Ascending aorta (tissue), 2 donors: ENCODE measurements around the gene TMEM138. TPM values are rescaled to one million over a fixed set of nuclear protein-coding genes. Genes with fewer than 3 reads are reported as not detected.

Experiments
- DNase-seq, 2 donors: peaks; one replicate each; pipeline ENCODE4 v3.0.0-alpha.2; 2019; ENCODE audit warnings: low spot score in 2 of 2
- H3K27ac ChIP-seq, 2 donors: fragments of 200-600 bp; sonication (generic); one replicate each; pipeline ENCODE4 v1.5.1; 2016 to 2017; ENCODE audit warnings: mild to moderate bottlenecking in 1 of 2
- H3K27me3 ChIP-seq: fragments of 200-600 bp; sonication (generic); one replicate; pipeline ENCODE4 v1.5.1; 2017
- H3K36me3 ChIP-seq, 2 donors: fragments of 200-600 bp; sonication (generic); one replicate each; pipeline ENCODE4 v1.5.1; 2016
- H3K4me1 ChIP-seq, 2 donors: fragments of 200-600 bp; sonication (generic); one replicate each; pipeline ENCODE4 v1.5.1; 2016 to 2017; ENCODE audit warnings: mild to moderate bottlenecking in 1 of 2
- H3K4me3 ChIP-seq, 2 donors: fragments of 200-600 bp; sonication (generic); one replicate each; pipeline ENCODE4 v1.5.1; 2016 to 2017; ENCODE audit warnings: mild to moderate bottlenecking in 1 of 2
- H3K9me3 ChIP-seq, 2 donors: fragments of 200-600 bp; sonication (generic); one replicate each; pipeline ENCODE4 v1.5.1; 2016
- CTCF ChIP-seq, 3 experiments: fragments of 200-600 bp in 2 of 3; fragments of 450-650 bp in 1 of 3; sonication (generic) in 2 of 3; IDR thresholded peaks; one replicate each; pipeline ENCODE4 v1.5.1; 2016 to 2019; ENCODE audit warnings: antibody characterized with exemption in 3 of 3, mild to moderate bottlenecking in 1 of 3, moderate library complexity in 1 of 3
- intact Hi-C: fragments of 100-400 bp; cut with DNase I; formaldehyde crosslinking; loops from one replicate; pipeline ENCODE4 v1.15.1; 2023
- total RNA-seq: library from RNA; depleted of rRNA; stranded (reverse); fragments of >200 nt; gene quantifications from one replicate; pipeline ENCODE4 v1.1.0, GENCODE V29; 2016

The TMEM138 gene
- total RNA-seq, 1 donor from 2014 or later = 44.9 TPM

- TF ChIP-seq CTCF (IDR thresholded peaks at IDR 0.05) = no peak
- peaks cover 0 to 9% of the 10 kb centered on the region in 2 donors for H3K4me1 ChIP-seq
- H3K4me3 ChIP-seq = peak overlapping the region; percentile 77 to 78
- intact Hi-C loops = loop anchor here (2.0 kb wide), 1 partner anchor 24 kb away; no protein-coding TSS in a partner anchor
- H3K9me3 ChIP-seq = no peaks in the 10 kb centered on the region
- peak overlapping the region; percentile 96 to 98 for H3K27ac ChIP-seq
- H3K27me3 ChIP-seq = no peaks in the 10 kb centered on the region
- H3K36me3 ChIP-seq = peaks cover 21 to 32% of the 10 kb centered on the region in 2 donors
- no peak for DNase-seq
Measured at GRCh38 chr11:61361237-61361740, 885 bp upstream of the TMEM138 start.

- Histone ChIP-seq H3K36me3 (peaks cover 32 to 37% of the 10 kb centered on the region in 2 donors), H3K4me1 (peaks cover 0 to 9% of the 10 kb centered on the region in 2 donors), H3K27me3 (no peaks in the 10 kb centered on the region), H3K9me3 (no peaks in the 10 kb centered on the region), H3K4me3 (peak overlapping the region; percentile 77 to 78), H3K27ac (peak overlapping the region; percentile 96 to 98)
- TF ChIP-seq CTCF (IDR thresholded peaks at IDR 0.05) = no peak
- intact Hi-C loops = loop anchor here (1.0 kb wide), 2 partner anchors 16 to 26 kb away; no protein-coding TSS in a partner anchor
- DNase-seq = no peak
Measured at GRCh38 chr11:61362542-61362875, 335 bp downstream of the TMEM138 start.

GRCh38 chr11:61364012-61364675 is 2.0 kb downstream of the TMEM138 start:
- no peaks in the 10 kb centered on the region for H3K9me3 ChIP-seq
- no peak overlapping the region for H3K4me3 ChIP-seq
- no peak for TF ChIP-seq CTCF (IDR thresholded peaks at IDR 0.05)
- intact Hi-C loops = no loop called here
- H3K27me3 ChIP-seq = no peaks in the 10 kb centered on the region
- H3K27ac ChIP-seq = no peak overlapping the region
- H3K36me3 ChIP-seq = peaks cover 48 to 53% of the 10 kb centered on the region in 2 donors
- no peak for DNase-seq
- peaks cover 0 to 9% of the 10 kb centered on the region in 2 donors for H3K4me1 ChIP-seq

GRCh38 chr11:61367406-61367805 is 5.2 kb downstream of the TMEM138 start:
- intact Hi-C loops = no loop called here
- H3K27ac ChIP-seq = no peak overlapping the region
- DNase-seq = no peak

GRCh38 chr11:61368646-61369045 is 6.5 kb downstream of the TMEM138 start:
- Histone ChIP-seq H3K36me3 (peaks cover 53 to 71% of the 10 kb centered on the region in 2 donors), H3K27ac (no peak overlapping the region), H3K4me1 (no peaks in the 10 kb centered on the region), H3K4me3 (no peak overlapping the region), H3K27me3 (no peaks in the 10 kb centered on the region), H3K9me3 (no peaks in the 10 kb centered on the region)
- no peak for TF ChIP-seq CTCF (IDR thresholded peaks at IDR 0.05)
- no peak for DNase-seq
- intact Hi-C loops = no loop called here

More at GRCh38 chr11:61367406-61367805, 5.2 kb downstream of the TMEM138 start:
- H3K36me3 ChIP-seq = peaks cover 53 to 71% of the 10 kb centered on the region in 2 donors
- no peak for TF ChIP-seq CTCF (IDR thresholded peaks at IDR 0.05)
- no peak overlapping the region for H3K4me3 ChIP-seq
- no peaks in the 10 kb centered on the region for H3K9me3 ChIP-seq
- H3K27me3 ChIP-seq = no peaks in the 10 kb centered on the region
- no peaks in the 10 kb centered on the region for H3K4me1 ChIP-seq
